H9 (cell line): ENCODE data around the gene IRF2BP2. TPM values are rescaled to one million over a fixed set of nuclear protein-coding genes. Genes with fewer than 3 reads are reported as not detected.

Experiments
- DNase-seq: peaks from one replicate; pipeline ENCODE4 v3.0.0-alpha.2; 2017
- H2AFZ ChIP-seq: one replicate; pipeline ENCODE4 v1.6.1; 2013; ENCODE audit warnings: mild to moderate bottlenecking, low read length, control low read depth, moderate library complexity
- H2AK5ac ChIP-seq: 2 replicates; pipeline ENCODE4 v1.6.1; 2013; ENCODE audit warnings: low read length, control low read depth, mixed read lengths; ENCODE audit not compliant: insufficient read length
- H2BK120ac ChIP-seq: one replicate; pipeline ENCODE4 v1.6.1; 2013; ENCODE audit warnings: low read depth, mild to moderate bottlenecking, low read length, control low read depth, inconsistent platforms; ENCODE audit not compliant: poor library complexity, severe bottlenecking
- H2BK12ac ChIP-seq: 2 replicates; pipeline ENCODE4 v1.6.1; 2013; ENCODE audit warnings: low read length, control low read depth, mixed read lengths, low read depth; ENCODE audit not compliant: insufficient read length
- H2BK15ac ChIP-seq: 2 replicates; pipeline ENCODE4 v1.6.1; 2013; ENCODE audit warnings: low read depth, low read length, control low read depth
- H2BK20ac ChIP-seq: one replicate; pipeline ENCODE4 v1.6.1; 2013; ENCODE audit warnings: low read depth, mild to moderate bottlenecking, low read length, control low read depth, inconsistent platforms; ENCODE audit not compliant: poor library complexity, severe bottlenecking
- H2BK5ac ChIP-seq: 2 replicates; pipeline ENCODE4 v1.6.1; 2013; ENCODE audit warnings: low read length, control low read depth, mixed read lengths; ENCODE audit not compliant: insufficient read length
- H3K14ac ChIP-seq: 2 replicates; pipeline ENCODE4 v1.6.1; 2013; ENCODE audit warnings: low read length, control low read depth; ENCODE audit not compliant: insufficient read depth
- H3K18ac ChIP-seq: 2 replicates; pipeline ENCODE4 v1.6.1; 2013; ENCODE audit warnings: low read depth, mild to moderate bottlenecking, mixed read lengths, low read length, control low read depth; ENCODE audit not compliant: insufficient read length
- H3K23ac ChIP-seq: 2 replicates; pipeline ENCODE4 v1.6.1; 2013; ENCODE audit warnings: low read length, control low read depth, mixed read lengths, low read depth; ENCODE audit not compliant: insufficient read length
- H3K23me2 ChIP-seq: 2 replicates; pipeline ENCODE4 v1.6.1; 2013; ENCODE audit warnings: low read depth, mild to moderate bottlenecking, mixed read lengths, low read length, control low read depth; ENCODE audit not compliant: insufficient read length, poor library complexity, severe bottlenecking
- H3K27ac ChIP-seq: 2 replicates; pipeline ENCODE4 v1.5.1; 2013; ENCODE audit warnings: low read length, control low read depth, mixed read lengths, low read depth; ENCODE audit not compliant: insufficient read length
- H3K27me3 ChIP-seq: 2 replicates; pipeline ENCODE4 v1.6.1; 2013; ENCODE audit warnings: low read length, control low read depth, inconsistent platforms; ENCODE audit not compliant: insufficient read depth
- H3K4ac ChIP-seq: 2 replicates; pipeline ENCODE4 v1.6.1; 2013; ENCODE audit warnings: low read depth, mild to moderate bottlenecking, control low read depth, inconsistent platforms, low read length, moderate library complexity
- H3K4me1 ChIP-seq: 2 replicates; pipeline ENCODE4 v1.6.1; 2013; ENCODE audit warnings: low read length, control low read depth, inconsistent platforms; ENCODE audit not compliant: insufficient read depth
- H3K4me2 ChIP-seq: 2 replicates; pipeline ENCODE4 v1.6.1; 2013; ENCODE audit warnings: low read length, control low read depth, mixed read lengths; ENCODE audit not compliant: insufficient read length, insufficient read depth
- H3K56ac ChIP-seq: 2 replicates; pipeline ENCODE4 v1.6.1; 2013; ENCODE audit warnings: low read depth, mild to moderate bottlenecking, mixed read lengths, low read length, control low read depth; ENCODE audit not compliant: insufficient read length
- H3K79me1 ChIP-seq: 2 replicates; pipeline ENCODE4 v1.6.1; 2013; ENCODE audit warnings: low read depth, mild to moderate bottlenecking, moderate library complexity, low read length, control low read depth, inconsistent platforms; ENCODE audit not compliant: insufficient read depth, poor library complexity, severe bottlenecking
- H3K79me2 ChIP-seq: 2 replicates; pipeline ENCODE4 v1.6.1; 2013; ENCODE audit warnings: low read length, control low read depth, inconsistent platforms; ENCODE audit not compliant: insufficient read depth
- H3K9ac ChIP-seq: 2 replicates; pipeline ENCODE4 v1.6.1; 2013; ENCODE audit warnings: low read length, control low read depth, mixed read lengths; ENCODE audit not compliant: insufficient read length; ENCODE audit errors: extremely low read depth
- H3K9me3 ChIP-seq: one replicate; pipeline ENCODE4 v1.6.1; 2013; ENCODE audit warnings: low read depth, low read length, inconsistent platforms; ENCODE audit not compliant: control insufficient read depth
- H3T11ph ChIP-seq: one replicate; pipeline ENCODE4 v1.6.1; 2013; ENCODE audit warnings: mild to moderate bottlenecking, low read length, control low read depth, inconsistent platforms
- H4K20me1 ChIP-seq: one replicate; pipeline ENCODE4 v1.6.1; 2013; ENCODE audit not compliant: control insufficient read depth, insufficient read length, insufficient read depth
- H4K5ac ChIP-seq: 2 replicates; pipeline ENCODE4 v1.6.1; 2013; ENCODE audit warnings: low read depth, mild to moderate bottlenecking, mixed read lengths, low read length, control low read depth; ENCODE audit not compliant: insufficient read length
- H4K8ac ChIP-seq: replicated peaks from 2 replicates; pipeline ENCODE4 v1.6.1; 2013; ENCODE audit warnings: low read length, control low read depth, mixed read lengths, low read depth; ENCODE audit not compliant: insufficient read length
- H4K91ac ChIP-seq: 2 replicates; pipeline ENCODE4 v1.6.1; 2013; ENCODE audit warnings: low read depth, mild to moderate bottlenecking, moderate library complexity, mixed read lengths, low read length, control low read depth; ENCODE audit not compliant: insufficient read length
- H3K27ac Mint-ChIP-seq, 3 experiments: 2 replicates in 2 of 3; 3 replicates in 1 of 3; pipeline ENCODE4 v1.8.0; 2020 to 2021; ENCODE audit warnings: mixed read lengths in 3 of 3, mild to moderate bottlenecking in 1 of 3, moderate library complexity in 1 of 3
- H3K27me3 Mint-ChIP-seq: 2 replicates; pipeline ENCODE4 v1.8.0; 2021; ENCODE audit warnings: low read depth, mild to moderate bottlenecking, moderate library complexity, mixed read lengths
- H3K36me3 Mint-ChIP-seq, 3 experiments: 2 replicates in 2 of 3; 3 replicates in 1 of 3; pipeline ENCODE4 v1.8.0; 2020 to 2021; ENCODE audit warnings: low read depth in 3 of 3, mixed read lengths in 3 of 3; ENCODE audit not compliant: insufficient read depth in 1 of 3
- H3K4me1 Mint-ChIP-seq, 2 experiments: 2 replicates each; pipeline ENCODE4 v1.8.0; 2020; ENCODE audit warnings: mixed read lengths in 2 of 2
- H3K4me3 Mint-ChIP-seq, 2 experiments: 2 replicates in 1 of 2; 3 replicates in 1 of 2; pipeline ENCODE4 v1.8.0; 2020 to 2021; ENCODE audit warnings: mild to moderate bottlenecking in 2 of 2, mixed read lengths in 2 of 2, moderate library complexity in 1 of 2
- H3K9me3 Mint-ChIP-seq, 2 experiments: 2 replicates in 1 of 2; 3 replicates in 1 of 2; pipeline ENCODE4 v1.8.0; 2020; ENCODE audit warnings: mild to moderate bottlenecking in 2 of 2, mixed read lengths in 2 of 2, moderate library complexity in 1 of 2
- WGBS: extraction: QIAGEN DNeasy Blood & Tissue Kit; methylation state at CpG from one replicate; pipeline ENCODE4 v1.1.7; 2013; ENCODE audit warnings: missing lambda C conversion rate, low lambda C conversion rate, mixed read lengths; ENCODE audit not compliant: insufficient read length; ENCODE audit errors: extremely low coverage; 5-methylcytosine and 5-hydroxymethylcytosine counted together
- total RNA-seq: library from RNA; stranded (reverse); gene quantifications from 2 replicates; pipeline ENCODE4 v1.2.1, GENCODE V29; 2021
- TF ChIP-seq, protein P1 (sequence below): fragments of 200-600 bp; sonication (generic); conservative IDR thresholded peaks from 3 replicates; pipeline ENCODE4 v1.8.0; 2021; ENCODE audit warnings: antibody characterized with exemption, mild to moderate bottlenecking

IRF2BP2 gene
- total RNA-seq, 1 experiment from 2014 or later = 80.2 TPM

GRCh38 chr1:234642428-234642827, 32.5 kb upstream of the IRF2BP2 start:
- Mint-ChIP-seq H3K4me3 (no peak overlapping the region), H3K27me3 (no peaks in the 10 kb centered on the region), H3K9me3 (peaks cover 3 to 4% of the 10 kb centered on the region in 2 experiments; a peak in 2 of 5 replicates), H3K36me3 (no peaks in the 10 kb centered on the region), H3K4me1 (peaks cover 7 to 10% of the 10 kb centered on the region in 2 experiments; a peak in 3 of 4 replicates), H3K27ac (no peak overlapping the region)
- Histone ChIP-seq H4K20me1 (no peaks in the 10 kb centered on the region), H3K18ac (no peak overlapping the region), H4K8ac (no peak overlapping the region), H3K79me2 (no peaks in the 10 kb centered on the region), H3K4me2 (no peak overlapping the region), H3K56ac (no peak overlapping the region), H3K79me1 (no peaks in the 10 kb centered on the region), H4K5ac (no peak overlapping the region), H3K4ac (no peak overlapping the region), H3T11ph (no peak overlapping the region), H2AK5ac (no peak overlapping the region), H3K14ac (no peak overlapping the region), H2BK5ac (no peak overlapping the region), H3K27ac (no peak overlapping the region), H3K4me1 (no peaks in the 10 kb centered on the region), H3K9ac (no peak overlapping the region), H2BK120ac (no peak overlapping the region), H2BK20ac (no peak overlapping the region), H3K9me3 (no peaks in the 10 kb centered on the region), H2BK12ac (no peak overlapping the region), H3K23me2 (no peaks in the 10 kb centered on the region), H3K23ac (no peak overlapping the region), H3K27me3 (no peaks in the 10 kb centered on the region), H2BK15ac (no peak overlapping the region), H4K91ac (no peak overlapping the region), H2AFZ (no peak overlapping the region)
- WGBS = no CpG with 5 or more reads among the region's 2 CpGs
- TF ChIP-seq, protein P1, sequence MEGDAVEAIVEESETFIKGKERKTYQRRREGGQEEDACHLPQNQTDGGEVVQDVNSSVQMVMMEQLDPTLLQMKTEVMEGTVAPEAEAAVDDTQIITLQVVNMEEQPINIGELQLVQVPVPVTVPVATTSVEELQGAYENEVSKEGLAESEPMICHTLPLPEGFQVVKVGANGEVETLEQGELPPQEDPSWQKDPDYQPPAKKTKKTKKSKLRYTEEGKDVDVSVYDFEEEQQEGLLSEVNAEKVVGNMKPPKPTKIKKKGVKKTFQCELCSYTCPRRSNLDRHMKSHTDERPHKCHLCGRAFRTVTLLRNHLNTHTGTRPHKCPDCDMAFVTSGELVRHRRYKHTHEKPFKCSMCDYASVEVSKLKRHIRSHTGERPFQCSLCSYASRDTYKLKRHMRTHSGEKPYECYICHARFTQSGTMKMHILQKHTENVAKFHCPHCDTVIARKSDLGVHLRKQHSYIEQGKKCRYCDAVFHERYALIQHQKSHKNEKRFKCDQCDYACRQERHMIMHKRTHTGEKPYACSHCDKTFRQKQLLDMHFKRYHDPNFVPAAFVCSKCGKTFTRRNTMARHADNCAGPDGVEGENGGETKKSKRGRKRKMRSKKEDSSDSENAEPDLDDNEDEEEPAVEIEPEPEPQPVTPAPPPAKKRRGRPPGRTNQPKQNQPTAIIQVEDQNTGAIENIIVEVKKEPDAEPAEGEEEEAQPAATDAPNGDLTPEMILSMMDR = no peak
- no peak for DNase-seq
